Measurements from ENCODE around the gene KRTAP4-9.

GRCh38 chr17:41121742-41122141 is 16.6 kb downstream of the KRTAP4-9 start:
- TF ChIP-seq CTCF (IDR thresholded peaks at IDR 0.05) (no peak), POLR2A (IDR thresholded peaks at IDR 0.05) (no peak)

All from adrenal gland (tissue), 5 donors.